ENCODE data around the gene ZNF398. TPM values are rescaled to one million over a fixed set of nuclear protein-coding genes. Genes with fewer than 3 reads are reported as not detected.

Gene ZNF398
- total and polyA plus RNA-seq, 9 of the 15 experiments (the other 6 are each of a cell fraction or from before 2014, with no cell fraction given): 4.0 to 18.6 (median 10.4) TPM

- no peak for FAIRE-seq
- intact Hi-C loops (cut with micrococcal nuclease): no loop called here
Measured at GRCh38 chr7:149161241-149161848, 14.1 kb downstream of the ZNF398 start.

More at GRCh38 chr7:149161241-149161848, 14.1 kb downstream of the ZNF398 start:
- no peak overlapping the region for H3K4me3 ChIP-seq
- H3K79me2 ChIP-seq (ENCODE audit: control insufficient read depth, insufficient read depth, low read length): peaks cover 5% of the 10 kb centered on the region; the same call in 1 of the 3 replicates
- CTCF ChIA-PET (ENCODE audit: low intra/inter-chr PET ratio): no interaction called here
- POLR2A ChIA-PET: interaction anchor here (0.6 to 3.2 kb wide), 5 partner anchors 9 to 475 kb away, joined by 3 to 10 read pairs (median 3); no protein-coding TSS in a partner anchor
- H3K27me3 ChIP-seq (ENCODE audit: control insufficient read depth in 2 of 2, insufficient read depth in 2 of 2, low read length in 2 of 2): no peaks in the 10 kb centered on the region
- no TSS peak for BruUV-seq (replicated peaks)
- H3K9me3 ChIP-seq (replicated peaks; ENCODE audit: control insufficient read depth, insufficient read depth, low read depth, low read length): no peaks in the 10 kb centered on the region
- no peak overlapping the region for H3K27ac ChIP-seq (ENCODE audit: extremely low read depth, low read depth, low read length)
- ATAC-seq (no peak), DNase-seq (ENCODE audit: extremely low read depth in 1 of 4, low spot score in 3 of 4) (no peak)
- H3K36me3 ChIP-seq (ENCODE audit: control insufficient read depth, insufficient read depth, low read length): peaks cover 71% of the 10 kb centered on the region
- no peak overlapping the region for H3K4me2 ChIP-seq (ENCODE audit: insufficient read depth, low read length)
- in situ Hi-C loops (cut with MboI): no loop called here
- no peaks in the 10 kb centered on the region for H4K20me1 ChIP-seq (replicated peaks; ENCODE audit: control insufficient read depth, insufficient read depth, low read length)
- no peak overlapping the region for H3K9ac ChIP-seq (ENCODE audit: insufficient read depth in 1 of 2, low read depth in 2 of 2, low read length in 2 of 2)
- no peaks in the 10 kb centered on the region for H3K9me1 ChIP-seq (ENCODE audit: control insufficient read depth, insufficient read depth, low read length)
- H2AFZ ChIP-seq (ENCODE audit: low read depth, low read length): no peak overlapping the region
- TF ChIP-seq, protein P1, sequence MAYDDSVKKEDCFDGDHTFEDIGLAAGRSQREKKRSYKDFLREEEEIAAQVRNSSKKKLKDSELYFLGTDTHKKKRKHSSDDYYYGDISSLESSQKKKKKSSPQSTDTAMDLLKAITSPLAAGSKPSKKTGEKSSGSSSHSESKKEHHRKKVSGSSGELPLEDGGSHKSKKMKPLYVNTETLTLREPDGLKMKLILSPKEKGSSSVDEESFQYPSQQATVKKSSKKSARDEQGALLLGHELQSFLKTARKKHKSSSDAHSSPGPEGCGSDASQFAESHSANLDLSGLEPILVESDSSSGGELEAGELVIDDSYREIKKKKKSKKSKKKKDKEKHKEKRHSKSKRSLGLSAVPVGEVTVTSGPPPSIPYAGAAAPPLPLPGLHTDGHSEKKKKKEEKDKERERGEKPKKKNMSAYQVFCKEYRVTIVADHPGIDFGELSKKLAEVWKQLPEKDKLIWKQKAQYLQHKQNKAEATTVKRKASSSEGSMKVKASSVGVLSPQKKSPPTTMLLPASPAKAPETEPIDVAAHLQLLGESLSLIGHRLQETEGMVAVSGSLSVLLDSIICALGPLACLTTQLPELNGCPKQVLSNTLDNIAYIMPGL (CRISPR knock-in tag; IDR thresholded peaks at IDR 0.05): no peak
- TF ChIP-seq FOXA3 (CRISPR knock-in tag; conservative IDR thresholded peaks at IDR 0.05 in 1 of 2, IDR thresholded peaks at IDR 0.05 in 1 of 2) (0 out of 4 replicates have a peak, but pooled peaks of 1 of the 2 experiments have one; percentile 28), ZNF121 (CRISPR knock-in tag; conservative IDR thresholded peaks at IDR 0.05) (peak; percentile 65; the same call in 1 of the 2 replicates), JUN (IDR thresholded peaks at IDR 0.05; ENCODE audit: borderline replicate concordance, low read depth, low read length) (no peak), JUN (CRISPR knock-in tag; IDR thresholded peaks at IDR 0.05; ENCODE audit: borderline replicate concordance) (0 out of 2 replicates have a peak, but pooled peaks have one; percentile 32)
- WGBS (ENCODE audit: insufficient coverage, low coverage, missing lambda C conversion rate): 78% methylated on average over 5 of the region's 5 CpGs
- no peaks in the 10 kb centered on the region for H3K4me1 ChIP-seq (replicated peaks in 1 of 2; ENCODE audit: control insufficient read depth in 2 of 2, insufficient read depth in 2 of 2, low read length in 2 of 2)

All from K562 (cell line).